ENCODE measurements around the gene FLVCR1.

GRCh38 chr1:212935387-212935981 is 77.4 kb downstream of the FLVCR1 start:
- no peak for TF ChIP-seq CTCF (IDR thresholded peaks at IDR 0.05)
- TF ChIP-seq ZFX (IDR thresholded peaks at IDR 0.05; ENCODE audit: borderline replicate concordance), result no peak

Measured in 22Rv1 (cell line).